Fibroblast of gingiva (primary cell): ENCODE measurements around the gene PODXL2.
"Not testable (repeated sequence)": the region's sequence is repeated elsewhere in the genome, so short reads cannot be mapped to it uniquely, and the experiment has no call there.

Experiments
- DNase-seq: peaks from one replicate; pipeline ENCODE4 v3.0.0-alpha.2; 2011; ENCODE audit warnings: low read depth

Gene PODXL2

GRCh38 chr3:127628788-127629466 lies at the start of gene PODXL2:
Gene PODXL2 (plus strand): TSS chr3:127629185. CDS start chr3:127629220, 35 bp downstream.
- DNase-seq: peak; percentile 59

- no peak for DNase-seq
Measured at GRCh38 chr3:127580327-127581060, 48.5 kb upstream of the PODXL2 start.

GRCh38 chr3:127584734-127585133 lies 44.3 kb upstream of the PODXL2 start:
- DNase-seq: no peak

GRCh38 chr3:127585163-127585812 lies 43.7 kb upstream of the PODXL2 start:
- peak; percentile 28 for DNase-seq

GRCh38 chr3:127585813-127586413 lies 43.1 kb upstream of the PODXL2 start:
- DNase-seq: no peak

GRCh38 chr3:127587876-127588275 lies 41.1 kb upstream of the PODXL2 start:
- no peak for DNase-seq

GRCh38 chr3:127588806-127589577 lies 40.0 kb upstream of the PODXL2 start:
- peak; percentile 42 for DNase-seq

GRCh38 chr3:127589600-127590281 lies 39.2 kb upstream of the PODXL2 start:
- DNase-seq: no peak

- peak; percentile 29 for DNase-seq
Measured at GRCh38 chr3:127590282-127590592, 38.7 kb upstream of the PODXL2 start.

GRCh38 chr3:127590593-127591465 lies 38.2 kb upstream of the PODXL2 start, which contains the start of gene TPRA1:
Gene TPRA1 (minus strand): TSS chr3:127590733. CDS start chr3:127580146, 10,587 bp downstream.
- peak; percentile 96 for DNase-seq

GRCh38 chr3:127593178-127593577 lies 35.8 kb upstream of the PODXL2 start:
- DNase-seq: no peak

- DNase-seq: no peak
Measured at GRCh38 chr3:127595303-127595702, 33.7 kb upstream of the PODXL2 start.

GRCh38 chr3:127597020-127597771 lies 31.8 kb upstream of the PODXL2 start:
- DNase-seq: no peak

GRCh38 chr3:127598841-127599570 lies 30.0 kb upstream of the PODXL2 start:
- DNase-seq: no peak

GRCh38 chr3:127600749-127601456 lies 28.1 kb upstream of the PODXL2 start:
- no peak for DNase-seq

- DNase-seq: no peak
Measured at GRCh38 chr3:127604035-127604434, 24.9 kb upstream of the PODXL2 start.

GRCh38 chr3:127604546-127605165 lies 24.3 kb upstream of the PODXL2 start:
- DNase-seq: no peak

- DNase-seq: not testable (repeated sequence)
Measured at GRCh38 chr3:127605547-127605946, 23.4 kb upstream of the PODXL2 start.
